A673 (cell line): ENCODE measurements around the gene OGDH.

Experiments used
- CTCF ChIP-seq: fragments of 300-800, 200-600 bp; sonication (generic); conservative IDR thresholded peaks from 2 replicates; pipeline ENCODE4 v1.5.1; 2017; ENCODE audit warnings: low read depth, mild to moderate bottlenecking, antibody characterized with exemption, low read length, moderate library complexity, mixed read lengths
- EZH2 ChIP-seq: fragments of 200-600 bp; sonication (generic); IDR thresholded peaks from 2 replicates; pipeline ENCODE4 v1.6.1; 2017; ENCODE audit warnings: borderline replicate concordance, low read depth, mild to moderate bottlenecking, mixed read lengths, antibody characterized with exemption, low read length; ENCODE audit not compliant: poor library complexity, severe bottlenecking

DNA sequence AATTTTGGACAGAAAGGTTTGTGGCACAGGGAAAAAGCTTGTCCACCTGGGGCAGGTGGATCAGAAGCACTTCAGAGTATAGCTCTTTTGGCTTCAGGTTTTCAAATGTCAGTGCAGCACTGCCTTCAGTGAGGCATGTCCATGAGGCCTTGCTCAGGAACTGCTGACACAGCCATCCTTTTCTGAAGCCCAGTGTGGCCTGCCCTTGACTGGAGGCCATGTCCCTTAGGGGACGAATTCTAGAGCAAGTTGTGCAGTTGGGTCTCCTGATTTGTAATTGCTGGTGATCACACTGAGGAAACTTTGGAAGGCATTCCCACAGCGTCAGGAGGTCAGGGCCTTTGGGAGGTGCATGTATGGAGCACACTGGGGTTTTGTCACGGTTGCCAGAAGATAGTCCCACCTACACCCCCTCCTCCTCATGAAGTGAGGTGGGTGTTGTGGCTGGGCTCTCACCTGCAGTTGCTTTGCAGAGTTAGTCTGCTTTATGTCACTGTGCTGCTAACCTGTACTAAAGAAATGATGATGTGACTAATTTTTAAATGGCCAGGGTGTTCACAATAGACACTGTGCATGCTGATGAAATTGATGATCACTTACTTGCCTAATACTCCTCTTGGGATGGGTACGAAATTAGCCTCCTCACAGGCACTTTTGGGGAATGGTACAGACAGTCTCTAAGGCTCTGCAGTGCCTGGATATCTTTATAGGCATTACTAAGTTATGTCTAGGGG lies 41.7 kb downstream of the OGDH start:
- TF ChIP-seq CTCF = no peak
- TF ChIP-seq EZH2 = no peak
